NK-92 (cell line): Measurements from ENCODE around the gene GAREM1.
"Not testable (repeated sequence)": the region's sequence is repeated elsewhere in the genome, so short reads cannot be mapped to it uniquely, and the experiment has no call there.

Experiments used
- DNase-seq: peaks from one replicate; lab custom pipeline; 2025; ENCODE audit not compliant: unreplicated experiment; lab: John Stamatoyannopoulos, UW

The GAREM1 gene

GRCh38 chr18:32264401-32264800, 206.3 kb downstream of the GAREM1 start:
- DNase-seq: no peak

- no peak for DNase-seq
Measured at GRCh38 chr18:32262092-32262491, 208.6 kb downstream of the GAREM1 start.

- no peak for DNase-seq
Measured at GRCh38 chr18:32261003-32261402, 209.7 kb downstream of the GAREM1 start.

GRCh38 chr18:32259553-32259952, 211.1 kb downstream of the GAREM1 start:
- DNase-seq: no peak

- no peak for DNase-seq
Measured at GRCh38 chr18:32258558-32259204, 212.0 kb downstream of the GAREM1 start.

- DNase-seq: no peak
Measured at GRCh38 chr18:32258148-32258547, 212.5 kb downstream of the GAREM1 start.

- no peak for DNase-seq
Measured at GRCh38 chr18:32257084-32257785, 213.4 kb downstream of the GAREM1 start.

GRCh38 chr18:32255570-32255969, 215.1 kb downstream of the GAREM1 start:
- DNase-seq: no peak

GRCh38 chr18:32252141-32252860, 218.4 kb downstream of the GAREM1 start:
- no peak for DNase-seq

- DNase-seq: no peak
Measured at GRCh38 chr18:32251466-32251865, 219.2 kb downstream of the GAREM1 start.

GRCh38 chr18:32249147-32249929, 221.3 kb downstream of the GAREM1 start:
- no peak for DNase-seq

- no peak for DNase-seq
Measured at GRCh38 chr18:32244881-32245280, 225.8 kb downstream of the GAREM1 start.

- DNase-seq: no peak
Measured at GRCh38 chr18:32243358-32243757, 227.3 kb downstream of the GAREM1 start.

- DNase-seq: no peak
Measured at GRCh38 chr18:32242395-32242794, 228.3 kb downstream of the GAREM1 start.

- no peak for DNase-seq
Measured at GRCh38 chr18:32238635-32239268, 231.9 kb downstream of the GAREM1 start.

- no peak for DNase-seq
Measured at GRCh38 chr18:32237049-32237448, 233.6 kb downstream of the GAREM1 start.

- DNase-seq: not testable (repeated sequence)
Measured at GRCh38 chr18:32233348-32233747, 237.3 kb downstream of the GAREM1 start.

GRCh38 chr18:32219431-32220018, 251.2 kb downstream of the GAREM1 start:
- no peak for DNase-seq

- no peak for DNase-seq
Measured at GRCh38 chr18:32216390-32216789, 254.3 kb downstream of the GAREM1 start.

- DNase-seq: no peak
Measured at GRCh38 chr18:32213693-32214092, 257.0 kb downstream of the GAREM1 start.
